Activated T-cell treated with anti-CD3 and anti-CD28 coated beads, Interleukin-2, amount 50 U/mL, for 24 hours (primary cell): ENCODE data around the gene UBE2L6.
"Not testable (repeated sequence)": the region's sequence is repeated elsewhere in the genome, so short reads cannot be mapped to it uniquely, and the experiment has no call there.

ENCODE experiments used
- DNase-seq: peaks from one replicate; pipeline ENCODE4 v3.0.0-alpha.2; 2020
- H3K27ac Mint-ChIP-seq: 2 replicates; pipeline ENCODE4 v1.8.0; 2020; ENCODE audit warnings: mild to moderate bottlenecking, mixed read lengths
- H3K27me3 Mint-ChIP-seq: 2 replicates; pipeline ENCODE4 v1.8.0; 2020; ENCODE audit warnings: mixed read lengths
- H3K36me3 Mint-ChIP-seq: 2 replicates; pipeline ENCODE4 v1.8.0; 2020; ENCODE audit warnings: low read depth, mixed read lengths
- H3K4me1 Mint-ChIP-seq: 2 replicates; pipeline ENCODE4 v1.8.0; 2020; ENCODE audit warnings: low read depth, mixed read lengths
- H3K4me3 Mint-ChIP-seq: 2 replicates; pipeline ENCODE4 v1.8.0; 2020; ENCODE audit warnings: mild to moderate bottlenecking, moderate library complexity, mixed read lengths
- H3K9me3 Mint-ChIP-seq: 2 replicates; pipeline ENCODE4 v1.8.0; 2020; ENCODE audit warnings: mixed read lengths

Gene UBE2L6

DNA sequence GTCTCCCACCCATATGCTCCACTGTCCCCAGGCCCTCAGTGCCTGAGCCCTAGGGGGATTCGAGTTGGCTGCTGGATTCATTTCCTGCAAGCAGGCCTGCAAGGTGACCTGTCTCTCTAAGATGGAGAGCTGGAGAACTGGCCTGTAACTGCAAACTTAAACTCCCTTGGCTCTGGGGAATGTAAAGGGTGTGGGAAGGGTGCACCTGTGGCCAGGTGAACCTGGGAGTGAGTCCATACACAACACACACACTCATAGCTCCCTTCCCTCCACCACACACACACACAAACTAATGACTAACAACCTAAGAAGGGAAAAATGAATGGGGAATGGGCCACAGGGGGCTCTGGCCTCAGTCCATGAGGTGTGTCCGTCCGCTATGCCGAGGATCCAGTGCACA, 15.5 kb downstream of the UBE2L6 start:
- no peaks in the 10 kb centered on the region for H3K9me3 Mint-ChIP-seq
- peaks cover 97% of the 10 kb centered on the region for H3K36me3 Mint-ChIP-seq
- H3K4me3 Mint-ChIP-seq = no peak overlapping the region
- DNase-seq = no peak
- peaks cover 19% of the 10 kb centered on the region for H3K4me1 Mint-ChIP-seq
- H3K27me3 Mint-ChIP-seq = no peaks in the 10 kb centered on the region
- peak overlapping the region; percentile 23 for H3K27ac Mint-ChIP-seq

DNA sequence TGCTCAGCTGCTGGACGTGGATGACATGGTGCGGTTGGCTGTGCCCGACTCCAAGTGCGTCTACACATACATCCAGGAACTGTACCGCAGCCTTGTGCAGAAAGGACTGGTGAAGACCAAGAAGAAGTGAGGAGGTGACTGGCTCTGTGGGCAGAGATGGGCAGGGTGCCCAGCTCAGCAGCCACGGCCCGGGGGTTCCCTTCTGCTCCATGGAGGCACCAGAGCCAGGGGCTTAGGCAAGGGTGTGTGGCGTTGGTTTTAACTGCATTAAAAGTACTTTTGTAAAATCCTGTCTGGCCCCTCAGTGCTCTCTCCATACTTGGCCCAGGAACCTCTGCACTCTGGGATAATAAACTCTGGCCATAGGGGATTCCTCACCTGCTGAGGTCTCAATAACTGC, 17.5 kb downstream of the UBE2L6 start:
- peaks cover 15% of the 10 kb centered on the region for H3K4me1 Mint-ChIP-seq
- no peaks in the 10 kb centered on the region for H3K27me3 Mint-ChIP-seq
- DNase-seq = no peak
- H3K4me3 Mint-ChIP-seq = no peak overlapping the region
- H3K36me3 Mint-ChIP-seq = peaks cover 88% of the 10 kb centered on the region
- H3K27ac Mint-ChIP-seq = peak overlapping the region; percentile 31
- no peaks in the 10 kb centered on the region for H3K9me3 Mint-ChIP-seq

- Mint-ChIP-seq H3K4me1 (peaks cover 14% of the 10 kb centered on the region), H3K4me3 (no peak overlapping the region), H3K36me3 (peaks cover 70% of the 10 kb centered on the region), H3K9me3 (no peaks in the 10 kb centered on the region), H3K27ac (peak overlapping the region; percentile 88), H3K27me3 (no peaks in the 10 kb centered on the region)
- no peak for DNase-seq
These were observed 19.6 kb downstream of the UBE2L6 start for GRCh38 chr11:57547854-57548377.

GRCh38 chr11:57546869-57547475, 20.5 kb downstream of the UBE2L6 start:
- Mint-ChIP-seq H3K4me1 (peaks cover 14% of the 10 kb centered on the region), H3K27me3 (no peaks in the 10 kb centered on the region), H3K4me3 (no peak overlapping the region), H3K27ac (peak overlapping the region; percentile 88), H3K9me3 (no peaks in the 10 kb centered on the region), H3K36me3 (peaks cover 64% of the 10 kb centered on the region)
- no peak for DNase-seq

DNA sequence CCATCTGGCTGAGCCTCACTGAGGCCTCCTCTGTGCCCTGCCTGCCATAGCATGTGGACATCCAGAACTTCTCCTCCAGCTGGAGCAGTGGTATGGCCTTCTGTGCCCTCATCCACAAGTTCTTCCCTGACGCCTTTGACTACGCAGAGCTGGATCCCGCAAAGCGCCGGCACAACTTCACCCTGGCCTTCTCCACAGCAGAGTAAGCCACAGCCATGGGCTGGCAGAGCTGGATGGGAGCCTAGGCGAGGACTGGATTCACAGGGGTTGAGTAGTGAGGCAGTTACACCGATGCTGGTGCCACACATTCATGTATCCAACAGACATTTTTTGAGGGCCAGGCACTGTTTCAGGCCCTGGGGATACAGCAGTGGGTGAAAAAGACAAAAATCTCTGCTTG, 21.0 kb downstream of the UBE2L6 start:
- H3K4me1 Mint-ChIP-seq = peaks cover 14% of the 10 kb centered on the region
- H3K4me3 Mint-ChIP-seq = no peak overlapping the region
- no peaks in the 10 kb centered on the region for H3K9me3 Mint-ChIP-seq
- H3K27me3 Mint-ChIP-seq = no peaks in the 10 kb centered on the region
- DNase-seq = no peak
- peak overlapping the region; percentile 37 for H3K27ac Mint-ChIP-seq
- H3K36me3 Mint-ChIP-seq = peaks cover 61% of the 10 kb centered on the region

DNA sequence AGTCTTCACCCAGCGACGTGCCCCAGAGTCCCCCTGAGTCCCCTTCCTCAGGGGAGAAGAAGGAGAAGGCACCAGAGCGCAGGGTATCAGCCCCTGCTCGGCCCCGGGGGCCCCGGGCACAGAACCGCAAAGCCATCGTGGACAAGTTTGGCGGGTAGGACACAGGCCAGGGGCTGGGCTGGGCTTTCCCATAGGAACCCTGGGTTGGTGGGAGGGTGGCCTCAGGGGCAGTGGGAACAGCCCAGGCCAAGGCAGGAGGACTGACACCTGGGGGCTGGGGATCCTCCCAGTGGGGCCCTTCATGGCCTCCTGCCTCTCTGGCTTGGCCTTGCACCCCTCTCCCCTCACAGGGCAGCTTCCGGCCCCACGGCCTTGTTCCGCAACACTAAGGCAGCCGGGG, 21.6 kb downstream of the UBE2L6 start:
- Mint-ChIP-seq H3K9me3 (no peaks in the 10 kb centered on the region), H3K4me1 (peaks cover 14% of the 10 kb centered on the region), H3K27me3 (no peaks in the 10 kb centered on the region), H3K36me3 (peaks cover 59% of the 10 kb centered on the region), H3K4me3 (no peak overlapping the region), H3K27ac (no peak overlapping the region)
- DNase-seq = no peak

DNA sequence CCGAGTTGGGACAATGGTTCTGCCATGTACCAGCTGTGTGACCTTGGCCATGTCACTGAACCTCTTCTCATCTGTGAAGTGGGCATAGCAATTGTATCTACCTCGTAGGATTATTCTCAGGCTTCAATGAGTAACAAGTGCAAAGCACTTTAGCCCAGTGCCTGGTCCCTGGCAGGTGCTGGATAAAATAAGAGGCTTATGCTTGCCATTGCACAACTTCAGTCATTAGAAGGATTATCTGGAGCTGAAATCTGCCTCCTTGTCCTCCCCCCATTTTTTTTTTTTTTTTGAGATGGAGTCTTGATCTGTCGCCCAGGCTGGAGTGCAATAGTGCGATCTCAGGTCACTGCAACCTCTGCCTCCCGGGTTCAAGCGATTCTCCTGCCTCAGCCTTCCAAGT, 22.9 kb downstream of the UBE2L6 start:
- DNase-seq = no peak
- H3K36me3 Mint-ChIP-seq = peaks cover 53% of the 10 kb centered on the region
- H3K4me1 Mint-ChIP-seq = peaks cover 14% of the 10 kb centered on the region
- H3K4me3 Mint-ChIP-seq = no peak overlapping the region
- H3K27me3 Mint-ChIP-seq = no peaks in the 10 kb centered on the region
- H3K9me3 Mint-ChIP-seq = no peaks in the 10 kb centered on the region
- H3K27ac Mint-ChIP-seq = no peak overlapping the region

DNA sequence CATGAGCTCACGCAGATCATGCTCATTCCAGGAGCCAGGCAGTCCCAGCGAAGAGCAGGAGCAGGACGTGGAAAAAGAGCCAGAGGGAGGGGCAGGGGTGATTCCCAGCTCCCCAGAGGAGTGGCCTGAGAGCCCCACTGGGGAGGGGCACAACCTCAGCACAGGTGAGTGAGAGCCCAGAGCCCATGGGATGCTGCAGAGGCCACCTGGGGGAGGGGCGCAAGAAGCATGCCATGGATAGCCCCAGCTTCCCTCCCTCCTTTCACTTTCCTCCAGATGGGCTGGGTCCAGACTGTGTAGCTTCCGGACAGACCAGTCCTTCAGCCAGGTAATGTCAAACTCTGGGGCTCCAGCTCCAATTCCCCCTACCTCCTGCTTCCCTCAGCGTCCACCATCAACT, 23.9 kb downstream of the UBE2L6 start:
- Mint-ChIP-seq H3K4me1 (peaks cover 13% of the 10 kb centered on the region), H3K4me3 (no peak overlapping the region), H3K27me3 (no peaks in the 10 kb centered on the region), H3K27ac (no peak overlapping the region), H3K9me3 (no peaks in the 10 kb centered on the region), H3K36me3 (peaks cover 47% of the 10 kb centered on the region)
- DNase-seq = no peak

DNA sequence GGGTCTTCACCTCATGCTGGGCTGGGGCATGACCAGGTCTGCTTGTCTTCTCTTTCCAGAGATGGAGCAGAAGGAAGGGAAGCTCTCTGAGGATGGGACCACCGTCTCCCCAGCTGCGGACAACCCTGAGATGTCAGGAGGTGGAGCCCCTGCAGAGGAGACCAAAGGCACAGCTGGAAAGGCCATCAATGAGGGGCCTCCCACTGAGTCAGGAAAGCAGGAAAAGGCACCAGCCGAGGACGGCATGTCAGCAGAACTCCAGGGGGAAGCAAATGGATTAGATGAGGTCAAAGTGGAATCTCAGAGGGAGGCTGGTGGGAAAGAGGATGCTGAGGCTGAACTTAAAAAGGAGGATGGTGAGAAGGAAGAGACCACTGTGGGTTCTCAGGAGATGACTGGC, 24.9 kb downstream of the UBE2L6 start:
- Mint-ChIP-seq H3K27me3 (no peaks in the 10 kb centered on the region), H3K9me3 (no peaks in the 10 kb centered on the region), H3K4me1 (peaks cover 6% of the 10 kb centered on the region), H3K4me3 (no peak overlapping the region), H3K27ac (peak overlapping the region; percentile 44), H3K36me3 (peaks cover 43% of the 10 kb centered on the region)
- DNase-seq = no peak

- H3K4me3 Mint-ChIP-seq = no peak overlapping the region
- no peaks in the 10 kb centered on the region for H3K4me1 Mint-ChIP-seq
- H3K27me3 Mint-ChIP-seq = no peaks in the 10 kb centered on the region
- H3K9me3 Mint-ChIP-seq = no peaks in the 10 kb centered on the region
- no peak overlapping the region for H3K27ac Mint-ChIP-seq
- H3K36me3 Mint-ChIP-seq = peaks cover 35% of the 10 kb centered on the region
- no peak for DNase-seq
These were observed 26.3 kb downstream of the UBE2L6 start for GRCh38 chr11:57541169-57541568.

- Mint-ChIP-seq H3K27ac (no peak overlapping the region), H3K4me3 (no peak overlapping the region), H3K4me1 (no peaks in the 10 kb centered on the region), H3K27me3 (no peaks in the 10 kb centered on the region), H3K36me3 (peaks cover 30% of the 10 kb centered on the region), H3K9me3 (no peaks in the 10 kb centered on the region)
- DNase-seq = no peak
These were observed 28.1 kb downstream of the UBE2L6 start for GRCh38 chr11:57539342-57539741.

DNA sequence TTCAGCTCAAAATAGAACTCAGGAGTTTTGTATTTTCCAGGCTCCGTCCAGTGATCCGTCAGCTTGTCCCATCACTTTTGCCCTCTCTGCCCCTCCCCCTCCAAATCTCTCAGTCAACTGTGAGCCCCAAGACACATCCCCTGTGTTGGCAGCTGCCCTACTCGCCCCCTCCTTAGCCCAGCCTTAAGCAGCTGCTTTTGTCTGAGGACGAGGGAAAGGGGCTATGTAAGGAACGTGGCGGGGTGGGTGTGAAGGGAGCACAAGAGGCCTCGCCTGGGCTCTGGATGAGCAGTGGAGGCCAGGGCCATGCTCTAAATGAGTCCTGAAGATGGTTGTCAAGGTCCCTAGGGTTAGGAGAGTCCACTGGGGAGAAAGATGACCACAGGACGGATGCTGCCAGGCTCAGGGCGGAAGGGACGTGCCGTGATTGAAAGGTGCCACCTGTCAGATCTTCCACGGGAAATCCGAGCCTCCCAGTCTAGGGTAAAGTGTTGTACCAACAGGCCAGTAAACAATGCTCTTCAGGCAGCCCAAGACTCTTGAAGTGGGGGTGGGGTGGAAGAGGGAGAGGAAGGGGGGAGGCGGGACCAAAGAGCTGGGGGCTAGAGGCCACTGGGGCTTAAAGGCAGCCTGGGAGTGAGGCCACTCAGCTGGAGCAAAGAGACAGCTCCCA, 30.4 kb downstream of the UBE2L6 start, which contains the start of gene SMTNL1:
Gene SMTNL1, plus strand, starts transcription at position 649 of the 673 bp plus-strand sequence. CDS start 5,048 bp downstream, outside the sequence.
- Mint-ChIP-seq H3K27ac (no peak within 1 kb of the TSS), H3K36me3 (peaks cover 27% of the 10 kb centered on the region), H3K4me1 (no peaks in the 10 kb centered on the region), H3K9me3 (no peaks in the 10 kb centered on the region), H3K27me3 (no peaks in the 10 kb centered on the region), H3K4me3 (no peak within 1 kb of the TSS)
- no peak for DNase-seq

GRCh38 chr11:57534449-57534848, 33.0 kb downstream of the UBE2L6 start:
- H3K4me3 Mint-ChIP-seq, H3K27ac Mint-ChIP-seq, H3K27me3 Mint-ChIP-seq, DNase-seq, H3K9me3 Mint-ChIP-seq: not testable (repeated sequence)
- H3K4me1 Mint-ChIP-seq = peaks cover 17% of the 10 kb centered on the region
- peaks cover 31% of the 10 kb centered on the region for H3K36me3 Mint-ChIP-seq

DNA sequence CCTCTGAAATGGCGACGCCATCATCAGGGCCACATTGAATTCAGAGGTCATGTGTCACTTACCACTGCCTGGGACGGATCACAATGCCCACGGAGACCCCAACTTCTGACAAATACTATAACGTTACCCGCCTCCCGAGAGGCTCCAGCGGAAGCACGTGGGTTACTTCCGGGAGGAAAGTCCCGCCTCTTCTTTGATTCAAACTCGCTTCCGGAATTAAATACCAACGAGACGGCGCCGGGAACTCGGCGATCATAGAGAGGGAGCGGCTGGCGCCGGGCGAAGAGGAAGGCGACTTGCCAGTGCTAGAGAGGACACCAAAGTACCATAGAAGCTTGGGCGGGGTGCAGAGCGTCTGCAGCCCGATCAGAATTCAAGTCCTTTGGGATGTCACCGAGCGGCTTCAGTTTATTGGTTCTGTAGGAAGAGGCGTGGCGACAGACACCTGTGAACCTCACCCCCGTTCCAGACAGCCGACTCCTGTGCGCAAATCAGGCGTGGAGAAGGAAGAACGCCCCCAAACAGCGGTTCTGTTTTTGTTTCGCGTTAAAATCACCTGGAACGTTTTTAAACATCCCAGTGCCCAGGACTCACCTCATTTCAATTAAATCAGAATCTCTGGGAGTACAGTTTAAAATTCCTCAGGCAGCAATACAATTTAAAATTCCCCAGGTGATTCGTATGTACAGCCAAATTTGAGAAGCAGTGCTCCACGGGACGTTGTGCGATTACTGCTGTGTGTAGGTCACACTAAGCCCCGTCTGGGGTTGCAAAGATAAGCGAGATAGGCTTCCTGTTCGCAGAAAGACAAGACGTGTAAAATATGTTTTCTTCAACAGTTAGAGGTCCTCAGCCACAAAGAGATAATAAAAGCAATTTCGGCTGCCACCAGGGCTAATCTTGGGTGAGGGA, 36.6 kb downstream of the UBE2L6 start, which contains the start of gene TIMM10:
Gene TIMM10, minus strand, starts transcription at position 159 of the 912 bp plus-strand sequence. CDS start 565 bp downstream, outside the sequence.
- Mint-ChIP-seq H3K27me3 (no peaks in the 10 kb centered on the region), H3K4me3 (peak within 1 kb of the TSS; percentile 85), H3K9me3 (no peaks in the 10 kb centered on the region), H3K36me3 (peaks cover 49% of the 10 kb centered on the region), H3K4me1 (peaks cover 38% of the 10 kb centered on the region), H3K27ac (peak within 1 kb of the TSS; percentile 96)
- DNase-seq = peak; percentile 91
